IMR-90 (cell line): Measurements from ENCODE around the gene TICAM1. TPM values are rescaled to one million over a fixed set of nuclear protein-coding genes. Genes with fewer than 3 reads are reported as not detected.

Source experiments
- ATAC-seq: fragments of 200-7000 bp; cut with Tn5 transposase; 2 replicates; pipeline ENCODE4 v1.9.1; 2020; ENCODE audit warnings: low read depth, mild to moderate bottlenecking, moderate library complexity
- BruUV-seq: library from RNA; stranded (reverse); fragments of 400-500 nt; replicated peaks from 2 replicates; lab custom pipeline; 2021; lab: Mats Ljungman, UMichigan
- CTCF ChIA-PET: fragments of 300-600 bp; formaldehyde crosslinking; extraction: SDS; loops from one replicate; lab custom pipeline; 2021; ENCODE audit warnings: antibody characterized with exemption; lab: Yijun Ruan, JAX
- POLR2A ChIA-PET: fragments of 300-600 bp; sonication (Branson Sonifier 250); formaldehyde crosslinking; loops from one replicate; lab custom pipeline; 2022; ENCODE audit warnings: antibody characterized with exemption; ENCODE audit not compliant: unreplicated experiment; lab: Charles Lee
- DNase-seq: peaks from one replicate; pipeline ENCODE4 v3.0.0; 2013
- H2AFZ ChIP-seq: replicated peaks from 2 replicates; pipeline ENCODE3; 2013; ENCODE audit warnings: low read length, mild to moderate bottlenecking; ENCODE audit not compliant: poor library complexity
- H2AK5ac ChIP-seq: 2 replicates; pipeline ENCODE4 v1.6.1; 2013; ENCODE audit warnings: low read depth, low read length, inconsistent platforms
- H2AK9ac ChIP-seq: replicated peaks from 2 replicates; pipeline ENCODE3; 2013; ENCODE audit warnings: mild to moderate bottlenecking, low read depth, low read length, moderate library complexity; ENCODE audit not compliant: poor library complexity
- H2BK120ac ChIP-seq: 2 replicates; pipeline ENCODE4 v1.6.1; 2013; ENCODE audit warnings: low read depth, low read length, inconsistent platforms
- H2BK15ac ChIP-seq: 3 replicates; pipeline ENCODE4 v1.6.1; 2013; ENCODE audit warnings: low read depth, low read length, inconsistent platforms
- H2BK20ac ChIP-seq: 2 replicates; pipeline ENCODE4 v1.6.1; 2013; ENCODE audit warnings: low read depth, mild to moderate bottlenecking, inconsistent platforms, low read length, moderate library complexity
- H2BK5ac ChIP-seq: 2 replicates; pipeline ENCODE4 v1.6.1; 2013; ENCODE audit warnings: mild to moderate bottlenecking, low read depth, low read length, inconsistent platforms; ENCODE audit not compliant: poor library complexity, severe bottlenecking
- H3K14ac ChIP-seq: replicated peaks from 2 replicates; pipeline ENCODE4 v1.6.1; 2013; ENCODE audit warnings: low read depth, low read length, inconsistent platforms
- H3K18ac ChIP-seq: 2 replicates; pipeline ENCODE4 v1.6.1; 2013; ENCODE audit warnings: low read depth, low read length, control low read depth
- H3K23ac ChIP-seq: 2 replicates; pipeline ENCODE4 v1.6.1; 2013; ENCODE audit warnings: low read depth, low read length, inconsistent platforms
- H3K27ac ChIP-seq: 2 replicates; pipeline ENCODE4 v1.5.1; 2013; ENCODE audit warnings: mild to moderate bottlenecking, control low read depth, low read length; ENCODE audit not compliant: insufficient read depth
- H3K27me3 ChIP-seq: 2 replicates; pipeline ENCODE4 v1.6.1; 2013; ENCODE audit warnings: low read length; ENCODE audit not compliant: control insufficient read depth, insufficient read depth
- H3K36me3 ChIP-seq: 2 replicates; pipeline ENCODE4 v1.6.1; 2013; ENCODE audit warnings: low read length, mixed read lengths; ENCODE audit not compliant: control insufficient read depth, insufficient read depth
- H3K4ac ChIP-seq: 2 replicates; pipeline ENCODE4 v1.6.1; 2013; ENCODE audit warnings: low read depth, low read length, inconsistent platforms
- H3K4me1 ChIP-seq: 2 replicates; pipeline ENCODE4 v1.6.1; 2013; ENCODE audit warnings: low read length, mixed read lengths; ENCODE audit not compliant: control insufficient read depth, insufficient read depth
- H3K4me2 ChIP-seq: 2 replicates; pipeline ENCODE4 v1.6.1; 2013; ENCODE audit warnings: low read depth, mild to moderate bottlenecking, control low read depth, low read length, moderate library complexity
- H3K4me3 ChIP-seq: 2 replicates; pipeline ENCODE4 v1.5.1; 2013; ENCODE audit warnings: low read depth, mild to moderate bottlenecking, control low read depth, low read length, moderate library complexity; ENCODE audit not compliant: insufficient read depth
- H3K56ac ChIP-seq: 2 replicates; pipeline ENCODE4 v1.6.1; 2013; ENCODE audit warnings: low read length, inconsistent platforms; ENCODE audit not compliant: insufficient read depth; ENCODE audit errors: extremely low read depth
- H3K79me1 ChIP-seq, 2 experiments: 2 replicates each; pipeline ENCODE4 v1.6.1; 2013; ENCODE audit warnings: low read length in 2 of 2, inconsistent platforms in 1 of 2, low read depth in 1 of 2
- H3K9ac ChIP-seq: 2 replicates; pipeline ENCODE4 v1.6.1; 2013; ENCODE audit warnings: low read depth, low read length, control low read depth
- H3K9me1 ChIP-seq: 2 replicates; pipeline ENCODE4 v1.6.1; 2013; ENCODE audit warnings: low read length, inconsistent platforms; ENCODE audit not compliant: insufficient read depth
- H3K9me3 ChIP-seq: 2 replicates; pipeline ENCODE4 v1.6.1; 2013; ENCODE audit warnings: low read length; ENCODE audit not compliant: control insufficient read depth, insufficient read depth
- H4K20me1 ChIP-seq: 2 replicates; pipeline ENCODE4 v1.6.1; 2013; ENCODE audit warnings: low read length, inconsistent platforms; ENCODE audit not compliant: insufficient read depth
- H4K5ac ChIP-seq: 2 replicates; pipeline ENCODE4 v1.6.1; 2013; ENCODE audit warnings: mild to moderate bottlenecking, low read depth, low read length, control low read depth
- H4K8ac ChIP-seq, 2 experiments: 2 replicates each; pipeline ENCODE4 v1.6.1; 2013; ENCODE audit warnings: low read depth in 2 of 2, low read length in 2 of 2, control low read depth in 1 of 2, inconsistent platforms in 1 of 2
- H4K91ac ChIP-seq: 2 replicates; pipeline ENCODE4 v1.6.1; 2013; ENCODE audit warnings: low read depth, low read length, inconsistent platforms; ENCODE audit not compliant: insufficient read depth
- CEBPB ChIP-seq: IDR thresholded peaks from 2 replicates; pipeline ENCODE4 v1.6.1; 2012; ENCODE audit warnings: low read depth, low read length, improper control_type of control experiment
- FOS ChIP-seq: fragments of 150-350 bp; IDR thresholded peaks from 2 replicates; pipeline ENCODE4 v1.6.1; 2016; ENCODE audit warnings: low read depth, low read length
- MAFK ChIP-seq: IDR thresholded peaks from 2 replicates; pipeline ENCODE4 v1.6.1; 2012; ENCODE audit warnings: low read depth, low read length, improper control_type of control experiment
- MAZ ChIP-seq: IDR thresholded peaks from 2 replicates; pipeline ENCODE4 v1.6.1; 2012; ENCODE audit warnings: low read depth, mild to moderate bottlenecking, low read length, improper control_type of control experiment, moderate library complexity, borderline replicate concordance
- MXI1 ChIP-seq: IDR thresholded peaks from 2 replicates; pipeline ENCODE4 v1.6.1; 2012; ENCODE audit warnings: low read depth, mild to moderate bottlenecking, low read length, moderate library complexity, borderline replicate concordance
- NFE2L2 ChIP-seq: fragments of 150-350 bp; IDR thresholded peaks from 2 replicates; pipeline ENCODE4 v1.6.1; 2016; ENCODE audit warnings: low read depth, mild to moderate bottlenecking, low read length
- POLR2A ChIP-seq: IDR thresholded peaks from 2 replicates; pipeline ENCODE4 v1.6.1; 2012; ENCODE audit warnings: mild to moderate bottlenecking, low read depth, low read length
- RAD21 ChIP-seq: IDR thresholded peaks from 2 replicates; pipeline ENCODE4 v1.6.1; 2012; ENCODE audit warnings: low read length, improper control_type of control experiment
- SMC3 ChIP-seq: fragments of 150-350 bp; IDR thresholded peaks from 2 replicates; pipeline ENCODE4 v1.6.1; 2016; ENCODE audit warnings: low read depth, mild to moderate bottlenecking, antibody characterized with exemption, low read length, moderate library complexity
- WGBS, 2 experiments: methylation state at CpG; one replicate each; pipeline versions ENCODE4 v1.1.5 to v1.1.7; 2013; ENCODE audit warnings: missing lambda C conversion rate in 2 of 2; ENCODE audit not compliant: insufficient read length in 1 of 2; ENCODE audit errors: extremely low coverage in 2 of 2; 5-methylcytosine and 5-hydroxymethylcytosine counted together
- dilution Hi-C: fragments of 300-500 bp; cut with HindIII; formaldehyde crosslinking; loops from one replicate; pipeline ENCODE4 v1.14.3; 2018; ENCODE audit warnings: low sequenced_read_pairs; ENCODE audit not compliant: unreplicated experiment
- in situ Hi-C: fragments of 300-500 bp; cut with MboI; formaldehyde crosslinking; loops from 3 replicates; pipeline ENCODE4 v1.14.3; 2019; ENCODE audit warnings: low sequenced_read_pairs, inconsistent platforms, mixed read lengths
- intact Hi-C: fragments of 100-400 bp; cut with micrococcal nuclease; formaldehyde crosslinking; loops from 2 replicates; pipeline ENCODE4 v1.10.0; 2022
- polyA plus RNA-seq, 3 experiments: library from polyadenylated mRNA; depleted of rRNA; stranded (reverse); fragments of >200 nt; gene quantifications; 2 replicates each; pipeline ENCODE4 v1.2.3, GENCODE V29; 2012; ENCODE audit warnings: low replicate concordance in 1 of 3
- total RNA-seq: library from RNA; depleted of rRNA; stranded (reverse); fragments of >200 nt; gene quantifications from 2 replicates; pipeline ENCODE4 v1.2.3, GENCODE V29; 2012
- TF ChIP-seq, protein P1 (sequence below): fragments of 150-350 bp; IDR thresholded peaks from 2 replicates; pipeline ENCODE4 v1.6.1; 2016; ENCODE audit warnings: low read depth, mild to moderate bottlenecking, low read length, moderate library complexity, borderline replicate concordance
- TF ChIP-seq, protein P2 (sequence below): fragments of 150-350 bp; IDR thresholded peaks from 2 replicates; pipeline ENCODE4 v1.6.1; 2017; ENCODE audit warnings: mild to moderate bottlenecking, antibody characterized with exemption, low read length, low read depth
- TF ChIP-seq, protein P3 (sequence below): conservative IDR thresholded peaks from 2 replicates; pipeline ENCODE4 v1.5.1; 2012; ENCODE audit warnings: mild to moderate bottlenecking, low read depth, low read length, improper control_type of control experiment

Gene TICAM1
- total and polyA plus RNA-seq, 2 of the 4 experiments (the other 2 are of a cell fraction), result 0.90 to 9.2 TPM

DNA sequence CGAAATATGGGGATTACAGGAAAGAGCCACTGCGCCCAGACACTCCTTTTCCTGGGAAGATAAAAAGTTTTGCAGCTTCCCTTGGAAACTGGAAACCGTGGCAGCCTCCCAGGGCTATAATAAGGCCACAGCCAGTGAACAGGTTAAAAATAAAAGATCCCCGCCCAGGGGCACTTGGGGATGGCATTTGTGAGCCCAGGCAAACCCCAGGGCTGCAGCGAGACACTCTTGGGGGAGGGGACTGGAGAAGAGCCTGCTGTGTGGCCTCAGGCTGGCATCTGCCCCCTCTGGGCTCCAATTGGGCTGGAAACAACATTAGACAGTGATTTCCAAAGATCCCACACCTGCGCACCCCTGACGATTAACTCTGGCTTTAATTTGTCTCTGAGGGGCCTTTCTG lies 28.8 kb downstream of the TICAM1 start (continued):
- TF ChIP-seq, protein P1, sequence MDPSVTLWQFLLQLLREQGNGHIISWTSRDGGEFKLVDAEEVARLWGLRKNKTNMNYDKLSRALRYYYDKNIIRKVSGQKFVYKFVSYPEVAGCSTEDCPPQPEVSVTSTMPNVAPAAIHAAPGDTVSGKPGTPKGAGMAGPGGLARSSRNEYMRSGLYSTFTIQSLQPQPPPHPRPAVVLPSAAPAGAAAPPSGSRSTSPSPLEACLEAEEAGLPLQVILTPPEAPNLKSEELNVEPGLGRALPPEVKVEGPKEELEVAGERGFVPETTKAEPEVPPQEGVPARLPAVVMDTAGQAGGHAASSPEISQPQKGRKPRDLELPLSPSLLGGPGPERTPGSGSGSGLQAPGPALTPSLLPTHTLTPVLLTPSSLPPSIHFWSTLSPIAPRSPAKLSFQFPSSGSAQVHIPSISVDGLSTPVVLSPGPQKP, result no peak

DNA sequence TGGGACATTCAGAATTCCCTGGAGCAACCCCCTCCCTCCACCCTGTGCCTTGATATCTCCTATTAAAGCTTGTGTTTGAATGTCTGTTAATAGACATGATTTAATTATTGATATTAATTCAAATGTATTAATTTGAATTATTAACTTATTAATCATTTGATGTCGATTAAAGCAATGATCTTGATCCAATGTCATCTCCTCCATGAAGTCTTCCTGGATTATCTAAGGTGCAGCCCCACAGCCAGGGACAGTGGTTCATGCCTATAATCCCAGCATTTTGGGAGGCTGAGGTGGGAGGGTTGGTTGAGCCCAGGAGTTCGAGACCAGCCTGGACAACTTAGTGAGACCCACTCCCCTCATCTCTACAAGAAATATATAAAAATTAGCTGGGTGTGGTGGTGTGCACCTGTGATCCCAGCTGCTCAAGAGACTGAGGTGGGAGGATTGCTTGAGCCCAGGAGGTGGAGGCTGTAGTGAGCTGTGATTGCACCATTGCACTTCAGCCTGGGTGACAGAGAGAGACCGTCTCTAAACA lies 30.4 kb downstream of the TICAM1 start:
- no peaks in the 10 kb centered on the region for H3K4me1 ChIP-seq
- H3K9me3 ChIP-seq, result no peaks in the 10 kb centered on the region
- 0 out of 2 replicates have a peak, but pooled peaks cover 3% of the 10 kb centered on the region for H3K9me1 ChIP-seq
- no peak overlapping the region for H3K18ac ChIP-seq
- H3K27ac ChIP-seq, result no peak overlapping the region
- TF ChIP-seq NFE2L2 (no peak), MAFK (no peak), CEBPB (no peak), FOS (no peak), POLR2A (no peak), MAZ (no peak), RAD21 (no peak), MXI1 (no peak), SMC3 (no peak)
- TF ChIP-seq, protein P1, result no peak
- TF ChIP-seq, protein P2, sequence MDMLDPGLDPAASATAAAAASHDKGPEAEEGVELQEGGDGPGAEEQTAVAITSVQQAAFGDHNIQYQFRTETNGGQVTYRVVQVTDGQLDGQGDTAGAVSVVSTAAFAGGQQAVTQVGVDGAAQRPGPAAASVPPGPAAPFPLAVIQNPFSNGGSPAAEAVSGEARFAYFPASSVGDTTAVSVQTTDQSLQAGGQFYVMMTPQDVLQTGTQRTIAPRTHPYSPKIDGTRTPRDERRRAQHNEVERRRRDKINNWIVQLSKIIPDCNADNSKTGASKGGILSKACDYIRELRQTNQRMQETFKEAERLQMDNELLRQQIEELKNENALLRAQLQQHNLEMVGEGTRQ, result no peak
- TF ChIP-seq, protein P3, sequence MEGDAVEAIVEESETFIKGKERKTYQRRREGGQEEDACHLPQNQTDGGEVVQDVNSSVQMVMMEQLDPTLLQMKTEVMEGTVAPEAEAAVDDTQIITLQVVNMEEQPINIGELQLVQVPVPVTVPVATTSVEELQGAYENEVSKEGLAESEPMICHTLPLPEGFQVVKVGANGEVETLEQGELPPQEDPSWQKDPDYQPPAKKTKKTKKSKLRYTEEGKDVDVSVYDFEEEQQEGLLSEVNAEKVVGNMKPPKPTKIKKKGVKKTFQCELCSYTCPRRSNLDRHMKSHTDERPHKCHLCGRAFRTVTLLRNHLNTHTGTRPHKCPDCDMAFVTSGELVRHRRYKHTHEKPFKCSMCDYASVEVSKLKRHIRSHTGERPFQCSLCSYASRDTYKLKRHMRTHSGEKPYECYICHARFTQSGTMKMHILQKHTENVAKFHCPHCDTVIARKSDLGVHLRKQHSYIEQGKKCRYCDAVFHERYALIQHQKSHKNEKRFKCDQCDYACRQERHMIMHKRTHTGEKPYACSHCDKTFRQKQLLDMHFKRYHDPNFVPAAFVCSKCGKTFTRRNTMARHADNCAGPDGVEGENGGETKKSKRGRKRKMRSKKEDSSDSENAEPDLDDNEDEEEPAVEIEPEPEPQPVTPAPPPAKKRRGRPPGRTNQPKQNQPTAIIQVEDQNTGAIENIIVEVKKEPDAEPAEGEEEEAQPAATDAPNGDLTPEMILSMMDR, result no peak
- DNase-seq (no peak), ATAC-seq (no peak)
- dilution Hi-C loops, result no loop called here
- no TSS peak for BruUV-seq
- H3K4me2 ChIP-seq, result no peak overlapping the region
- H2BK5ac ChIP-seq, result no peak overlapping the region
- no peak overlapping the region for H2BK20ac ChIP-seq
- H3K14ac ChIP-seq, result no peak overlapping the region
- H2BK15ac ChIP-seq, result no peak overlapping the region
- H3K56ac ChIP-seq, result no peak overlapping the region
- H3K36me3 ChIP-seq, result peaks cover 11% of the 10 kb centered on the region
- no peak overlapping the region for H2AK5ac ChIP-seq
- H3K23ac ChIP-seq, result no peak overlapping the region
- no peak overlapping the region for H3K4ac ChIP-seq
- POLR2A ChIA-PET, result no interaction called here
- intact Hi-C loops, result no loop called here
- no peak overlapping the region for H2AK9ac ChIP-seq
- CTCF ChIA-PET, result no interaction called here
- no peak overlapping the region for H4K5ac ChIP-seq
- no CpG with 5 or more reads among the region's 3 CpGs for WGBS, 2 experiments
- H2AFZ ChIP-seq, result no peak overlapping the region
- H3K4me3 ChIP-seq, result no peak overlapping the region
- in situ Hi-C loops, result no loop called here
- peaks cover 0 to 14% of the 10 kb centered on the region in 2 experiments; a peak in 1 of 4 replicates for H3K79me1 ChIP-seq
- no peak overlapping the region for H4K8ac ChIP-seq
- no peak overlapping the region for H2BK120ac ChIP-seq
- no peaks in the 10 kb centered on the region; the same call in 1 of the 2 replicates for H4K20me1 ChIP-seq
- H3K9ac ChIP-seq, result no peak overlapping the region
- no peaks in the 10 kb centered on the region for H3K27me3 ChIP-seq
- no peak overlapping the region for H4K91ac ChIP-seq
